GM19193 (cell line): ENCODE results near the gene COL4A2.

Experiments
- POLR2A ChIP-seq: IDR thresholded peaks from 4 replicates; pipeline ENCODE4 v1.6.1; 2011; ENCODE audit not compliant: insufficient read depth, insufficient read length; ENCODE audit errors: extremely low read depth

Gene COL4A2

GRCh38 chr13:110421696-110422385 lies 114.8 kb downstream of the COL4A2 start:
- TF ChIP-seq POLR2A, result no peak

GRCh38 chr13:110422913-110423688 lies 116.0 kb downstream of the COL4A2 start:
- no peak for TF ChIP-seq POLR2A

DNA sequence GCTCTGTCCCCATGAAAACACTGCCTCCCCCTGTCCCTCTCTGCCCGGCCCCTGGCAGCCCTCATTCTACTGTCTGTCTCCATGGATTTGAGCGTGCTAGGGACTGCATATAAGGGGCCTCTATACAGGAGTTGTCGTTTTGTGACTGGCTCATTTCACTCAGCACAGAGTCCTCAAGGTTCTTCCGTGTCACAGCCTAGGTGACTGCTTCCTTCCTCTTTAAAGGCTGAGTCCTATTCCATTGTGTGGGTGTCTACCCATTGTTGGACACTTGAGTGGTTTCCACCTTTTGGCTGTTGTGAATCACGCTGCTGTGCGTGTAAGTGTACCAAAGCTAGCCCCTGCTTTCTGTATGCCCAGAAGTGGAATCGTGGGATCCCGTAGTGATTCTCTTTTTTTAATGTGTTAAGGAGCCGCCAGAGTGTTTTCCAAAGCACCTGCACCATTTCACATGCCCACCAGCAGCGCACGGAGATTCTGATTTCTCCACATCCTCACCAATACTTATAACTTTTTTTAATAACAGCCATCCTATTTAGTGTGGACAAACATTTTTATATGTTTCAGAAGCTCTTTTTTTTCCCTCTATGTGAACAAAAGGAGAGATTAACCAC lies 116.7 kb downstream of the COL4A2 start:
- no peak for TF ChIP-seq POLR2A

GRCh38 chr13:110424569-110425443 lies 117.7 kb downstream of the COL4A2 start:
- TF ChIP-seq POLR2A, result no peak

- TF ChIP-seq POLR2A, result no peak
These were observed 118.3 kb downstream of the COL4A2 start for GRCh38 chr13:110425444-110425780.

- no peak for TF ChIP-seq POLR2A
These were observed 119.7 kb downstream of the COL4A2 start for GRCh38 chr13:110426735-110427134.

GRCh38 chr13:110428313-110428712 lies 121.2 kb downstream of the COL4A2 start:
- no peak for TF ChIP-seq POLR2A

DNA sequence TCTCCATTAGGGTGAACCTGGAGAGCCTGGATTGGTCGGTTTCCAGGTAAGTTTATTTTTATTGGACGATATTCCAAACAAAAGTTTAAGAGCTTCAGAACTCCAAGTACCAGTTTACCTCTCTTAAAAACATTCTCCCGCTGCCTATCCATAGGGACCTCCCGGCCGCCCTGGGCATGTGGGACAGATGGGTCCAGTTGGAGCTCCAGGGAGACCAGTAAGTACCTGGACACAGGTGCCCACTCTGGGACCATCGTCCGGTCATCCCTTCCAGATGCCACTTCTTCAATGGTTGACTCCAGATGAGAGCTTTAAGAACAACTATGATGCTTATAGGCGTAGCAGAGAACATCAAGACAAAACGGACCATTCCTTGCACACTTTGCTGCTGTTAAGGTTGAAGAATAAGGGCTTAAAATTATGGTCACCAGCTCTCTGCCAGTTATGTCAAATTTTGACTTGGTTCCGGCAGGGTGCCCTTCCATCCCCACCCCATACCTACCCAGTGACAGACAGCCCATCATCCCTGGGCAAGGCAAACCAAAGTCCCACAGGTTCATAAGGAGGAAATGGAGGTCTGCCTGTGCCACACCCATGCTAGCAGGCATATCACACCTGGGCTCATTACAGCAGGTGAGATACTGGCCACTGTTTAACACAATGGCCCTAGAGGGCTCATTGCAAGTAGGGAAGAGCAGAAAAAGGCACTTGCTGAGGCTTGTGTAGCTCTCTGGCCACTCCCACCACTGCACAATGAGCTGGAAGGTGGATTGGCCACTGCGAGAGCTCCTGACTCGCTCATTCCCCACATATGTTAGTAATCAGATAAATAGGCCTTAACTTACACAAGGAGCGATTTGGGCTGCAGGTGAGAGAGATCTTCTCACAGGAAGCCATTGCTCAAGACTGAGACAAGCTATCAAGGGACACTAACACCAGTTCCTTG lies 123.6 kb downstream of the COL4A2 start:
- no peak for TF ChIP-seq POLR2A

DNA sequence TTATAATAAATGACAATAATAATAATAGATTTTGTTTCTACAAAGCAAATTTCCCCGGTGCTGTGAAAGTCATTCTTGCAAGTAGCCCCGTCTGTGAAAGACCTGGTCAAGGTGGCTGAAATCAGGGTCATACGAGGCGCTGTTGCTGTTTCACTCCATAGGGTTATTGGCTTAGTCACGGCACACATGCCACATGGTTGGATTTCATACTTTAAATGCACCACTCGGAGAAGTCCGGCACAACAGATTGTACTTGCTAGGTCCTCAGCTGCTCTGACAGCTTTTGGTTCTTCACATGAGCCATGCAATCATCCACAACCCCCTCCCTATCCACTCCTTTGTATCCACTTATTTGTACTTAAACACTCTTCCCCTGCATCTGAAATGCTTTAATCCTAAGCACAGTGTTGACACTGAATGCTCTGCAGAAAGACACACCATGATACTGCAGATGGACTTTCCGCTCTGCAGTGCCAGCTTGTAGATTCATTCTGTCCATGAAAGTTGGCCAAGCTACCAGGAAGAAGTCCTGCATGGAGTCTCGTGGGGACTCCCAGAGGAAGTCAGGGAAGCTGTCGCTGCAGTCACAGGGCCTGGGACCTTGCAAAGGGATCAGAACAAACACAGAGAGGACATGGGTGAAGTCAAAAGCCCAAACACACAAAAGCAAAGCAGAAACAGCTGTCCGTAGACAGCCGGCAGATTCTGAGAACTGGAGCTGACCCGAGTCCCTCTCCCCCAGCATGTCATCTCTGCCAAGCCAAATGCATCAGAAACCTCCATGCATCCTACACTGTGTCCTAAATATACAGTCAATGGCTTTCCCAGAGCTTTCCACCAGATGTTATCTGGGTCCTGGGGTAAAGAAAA lies 124.6 kb downstream of the COL4A2 start:
- no peak for TF ChIP-seq POLR2A

- TF ChIP-seq POLR2A, result no peak
These were observed 125.4 kb downstream of the COL4A2 start for GRCh38 chr13:110432522-110432921.

- TF ChIP-seq POLR2A, result no peak
These were observed 125.9 kb downstream of the COL4A2 start for GRCh38 chr13:110433014-110433413.

- TF ChIP-seq POLR2A, result no peak
These were observed 127.5 kb downstream of the COL4A2 start for GRCh38 chr13:110434629-110435028.

DNA sequence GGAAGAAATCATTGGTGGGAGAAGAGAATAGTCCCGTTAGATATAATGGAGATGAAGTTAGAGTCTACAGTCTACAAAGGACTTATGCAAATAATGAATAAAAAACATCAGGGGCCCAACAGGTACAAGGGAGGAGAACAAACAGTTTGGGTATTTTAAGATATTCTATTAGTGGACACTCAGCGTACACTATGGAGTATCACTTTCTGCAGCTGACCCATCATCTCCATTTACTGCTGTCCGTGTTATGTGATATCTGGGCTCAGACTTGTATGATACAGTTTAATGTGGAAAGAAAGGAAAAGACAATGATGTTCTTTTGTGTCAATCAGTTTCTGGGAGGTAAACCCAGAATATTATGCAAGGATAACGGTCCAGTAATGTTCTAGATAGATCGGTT lies 128.2 kb downstream of the COL4A2 start:
- no peak for TF ChIP-seq POLR2A
